Mesendoderm (in vitro differentiated cells): ENCODE measurements around the gene GP1BB.
A peak's percentile ranks its signal among the peaks of the same experiment; 100 is the strongest.

Experiments
- DNase-seq: peaks from one replicate; pipeline ENCODE4 v3.0.0; 2013
- H2AK5ac ChIP-seq: 2 replicates; pipeline ENCODE4 v1.6.1; 2013; ENCODE audit warnings: low read length, inconsistent platforms
- H2BK120ac ChIP-seq: 2 replicates; pipeline ENCODE4 v1.6.1; 2013; ENCODE audit warnings: low read depth, mild to moderate bottlenecking, low read length, moderate library complexity, mixed read lengths
- H2BK15ac ChIP-seq: replicated peaks from 2 replicates; pipeline ENCODE4 v1.6.1; 2013; ENCODE audit warnings: low read depth, mild to moderate bottlenecking, moderate library complexity
- H2BK5ac ChIP-seq: 2 replicates; pipeline ENCODE4 v1.6.1; 2013; ENCODE audit warnings: low read length, inconsistent platforms
- H3K18ac ChIP-seq: 2 replicates; pipeline ENCODE4 v1.6.1; 2013; ENCODE audit warnings: mild to moderate bottlenecking, low read length, mixed read lengths
- H3K23ac ChIP-seq: one replicate; pipeline ENCODE4 v1.6.1; 2013; ENCODE audit warnings: low read length
- H3K27ac ChIP-seq: 2 replicates; pipeline ENCODE4 v1.5.1; 2013; ENCODE audit warnings: low read depth, mild to moderate bottlenecking, inconsistent platforms, low read length, moderate library complexity
- H3K27me3 ChIP-seq: 2 replicates; pipeline ENCODE4 v1.6.1; 2013; ENCODE audit warnings: low read length, control low read depth, mild to moderate bottlenecking, inconsistent platforms; ENCODE audit not compliant: insufficient read depth, poor library complexity
- H3K36me3 ChIP-seq: 2 replicates; pipeline ENCODE4 v1.6.1; 2013; ENCODE audit warnings: low read length, inconsistent platforms; ENCODE audit not compliant: control insufficient read depth, insufficient read depth
- H3K4ac ChIP-seq: one replicate; pipeline ENCODE4 v1.6.1; 2013; ENCODE audit warnings: low read depth, mild to moderate bottlenecking, low read length, moderate library complexity
- H3K4me1 ChIP-seq: 2 replicates; pipeline ENCODE4 v1.6.1; 2013; ENCODE audit warnings: low read depth, low read length, inconsistent platforms; ENCODE audit not compliant: control insufficient read depth
- H3K4me2 ChIP-seq: 2 replicates; pipeline ENCODE4 v1.6.1; 2013; ENCODE audit warnings: low read length
- H3K4me3 ChIP-seq: 2 replicates; pipeline ENCODE4 v1.5.1; 2013; ENCODE audit warnings: mild to moderate bottlenecking, low read length
- H3K56ac ChIP-seq: one replicate; pipeline ENCODE4 v1.6.1; 2013; ENCODE audit warnings: low read length
- H3K79me1 ChIP-seq: 2 replicates; pipeline ENCODE4 v1.6.1; 2013; ENCODE audit warnings: low read length, inconsistent platforms
- H3K79me2 ChIP-seq: 2 replicates; pipeline ENCODE4 v1.6.1; 2013; ENCODE audit warnings: mild to moderate bottlenecking, low read length; ENCODE audit not compliant: control insufficient read depth, insufficient read depth
- H3K9ac ChIP-seq: 2 replicates; pipeline ENCODE4 v1.6.1; 2013; ENCODE audit warnings: low read length, inconsistent platforms
- H4K5ac ChIP-seq: one replicate; pipeline ENCODE4 v1.6.1; 2013; ENCODE audit warnings: low read length
- H4K8ac ChIP-seq: one replicate; pipeline ENCODE4 v1.6.1; 2013; ENCODE audit warnings: low read depth, mild to moderate bottlenecking, control low read depth, low read length, moderate library complexity
- WGBS: extraction: QIAGEN DNeasy Blood & Tissue Kit; methylation state at CpG from one replicate; pipeline ENCODE4 v1.1.7; 2013; ENCODE audit warnings: low lambda C conversion rate, missing lambda C conversion rate; ENCODE audit not compliant: insufficient coverage; ENCODE audit errors: extremely low coverage; 5-methylcytosine and 5-hydroxymethylcytosine counted together

The GP1BB gene

DNA sequence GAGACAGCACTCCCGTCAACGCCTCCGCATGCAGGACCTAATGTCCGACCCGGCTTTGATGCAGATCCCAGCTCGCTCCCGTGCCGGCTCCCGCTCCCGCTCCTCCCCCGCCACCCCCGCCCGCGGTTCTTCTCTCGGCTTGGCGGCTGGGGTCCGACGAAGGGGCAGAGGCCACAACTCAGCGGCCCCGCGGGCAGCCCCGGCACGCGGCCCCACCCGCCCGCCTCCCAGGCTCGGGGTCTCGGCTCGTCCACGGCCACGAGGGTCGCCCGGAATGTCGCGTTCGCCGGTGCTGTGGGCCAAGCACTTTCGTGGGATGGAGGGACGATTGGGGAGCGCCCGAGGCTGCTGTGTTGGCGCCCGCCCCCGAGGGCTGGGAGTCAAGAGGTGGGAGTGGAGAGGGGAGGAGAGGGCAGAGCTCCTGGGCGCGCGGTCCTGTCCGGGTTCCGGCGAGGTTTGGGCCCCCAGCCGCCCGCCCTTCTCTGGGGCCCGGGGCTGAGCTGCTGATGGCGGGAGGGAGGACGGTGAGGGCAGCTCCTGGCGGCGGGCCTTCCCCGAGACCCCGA lies 31.9 kb downstream of the GP1BB start:
- no CpG with 5 or more reads among the region's 59 CpGs for WGBS
- no peak for DNase-seq
- Histone ChIP-seq H3K4me1 (no peaks in the 10 kb centered on the region), H3K27ac (no peak overlapping the region), H2AK5ac (no peak overlapping the region), H3K23ac (no peak overlapping the region), H3K56ac (no peak overlapping the region), H3K4me3 (no peak overlapping the region), H4K5ac (no peak overlapping the region), H3K9ac (no peak overlapping the region), H3K79me2 (no peaks in the 10 kb centered on the region), H3K36me3 (no peaks in the 10 kb centered on the region), H2BK5ac (no peak overlapping the region), H2BK120ac (no peak overlapping the region), H4K8ac (no peak overlapping the region), H3K4me2 (peak overlapping the region; percentile 27), H3K18ac (no peak overlapping the region), H3K79me1 (no peaks in the 10 kb centered on the region), H3K27me3 (peaks cover 58% of the 10 kb centered on the region), H3K4ac (no peak overlapping the region), H2BK15ac (no peak overlapping the region)

- H3K4ac ChIP-seq: no peak overlapping the region
- H3K18ac ChIP-seq: no peak overlapping the region
- H2BK15ac ChIP-seq: no peak overlapping the region
- no peaks in the 10 kb centered on the region for H3K4me1 ChIP-seq
- H2BK120ac ChIP-seq: no peak overlapping the region
- H3K36me3 ChIP-seq: no peaks in the 10 kb centered on the region
- H3K27me3 ChIP-seq: peaks cover 59% of the 10 kb centered on the region
- H4K5ac ChIP-seq: no peak overlapping the region
- no peak overlapping the region for H3K9ac ChIP-seq
- no peak overlapping the region for H3K56ac ChIP-seq
- no peaks in the 10 kb centered on the region for H3K79me2 ChIP-seq
- H3K4me2 ChIP-seq: no peak overlapping the region
- DNase-seq: no peak
- H4K8ac ChIP-seq: no peak overlapping the region
- no peak overlapping the region for H2BK5ac ChIP-seq
- H3K79me1 ChIP-seq: no peaks in the 10 kb centered on the region
- no CpG with 5 or more reads among the region's 26 CpGs for WGBS
- no peak overlapping the region for H3K23ac ChIP-seq
- H3K27ac ChIP-seq: no peak overlapping the region
- no peak overlapping the region for H2AK5ac ChIP-seq
- no peak overlapping the region for H3K4me3 ChIP-seq
These were observed 32.5 kb downstream of the GP1BB start for GRCh38 chr22:19755722-19756287.

DNA sequence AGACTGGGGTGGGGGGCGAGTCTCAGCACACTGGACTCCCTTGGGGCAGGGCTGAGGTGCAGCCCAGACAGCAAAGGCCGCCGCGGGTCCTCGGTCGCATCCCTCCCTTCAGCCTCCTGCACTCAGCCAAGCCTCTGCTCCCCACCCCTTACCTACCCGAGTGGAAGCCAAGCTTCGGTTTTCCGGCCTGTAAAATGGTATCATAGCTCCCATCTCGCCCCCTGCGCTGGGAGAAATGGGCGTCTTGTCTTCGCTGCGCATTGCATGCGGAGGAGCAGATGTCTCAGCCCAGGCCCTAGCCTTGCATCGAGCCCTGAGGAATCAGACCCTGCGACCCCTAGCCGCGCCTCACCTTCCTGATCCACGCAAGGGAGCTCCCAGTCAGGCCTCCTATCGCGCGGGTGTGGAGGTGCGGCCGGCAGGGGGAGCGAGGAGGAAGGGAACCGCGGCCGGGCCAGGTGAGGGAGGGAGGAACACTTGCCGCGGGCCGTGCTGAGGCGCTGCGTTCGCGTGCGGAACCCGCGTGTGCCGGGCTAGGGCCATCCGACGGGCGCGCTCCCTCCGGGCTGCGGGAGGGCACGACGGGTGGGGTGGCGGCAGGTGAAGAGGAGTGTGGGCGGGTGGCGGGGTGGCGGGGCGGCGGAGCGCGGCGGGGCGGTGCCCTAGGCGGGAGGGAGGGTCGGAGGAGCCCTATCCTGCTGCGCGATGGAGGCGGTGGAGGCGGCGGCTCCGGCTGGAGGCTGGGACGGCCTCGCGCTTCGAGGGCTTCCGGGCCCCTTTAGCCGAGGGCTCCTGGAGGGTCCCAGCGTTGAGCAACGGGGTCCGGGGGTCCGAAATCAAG lies 33.2 kb downstream of the GP1BB start:
- no CpG with 5 or more reads among the region's 76 CpGs for WGBS
- H3K36me3 ChIP-seq: no peaks in the 10 kb centered on the region
- H4K5ac ChIP-seq: no peak overlapping the region
- H3K23ac ChIP-seq: no peak overlapping the region
- peak overlapping the region; percentile 42 for H3K56ac ChIP-seq
- H3K79me2 ChIP-seq: no peaks in the 10 kb centered on the region
- H3K4ac ChIP-seq: no peak overlapping the region
- no peak overlapping the region for H3K18ac ChIP-seq
- H2BK15ac ChIP-seq: no peak overlapping the region
- DNase-seq: peak; percentile 49
- H3K27ac ChIP-seq: no peak overlapping the region
- peaks cover 65% of the 10 kb centered on the region for H3K27me3 ChIP-seq
- no peak overlapping the region for H4K8ac ChIP-seq
- no peak overlapping the region for H2BK120ac ChIP-seq
- no peak overlapping the region for H3K4me3 ChIP-seq
- H2AK5ac ChIP-seq: no peak overlapping the region
- no peaks in the 10 kb centered on the region for H3K79me1 ChIP-seq
- H3K9ac ChIP-seq: no peak overlapping the region
- no peaks in the 10 kb centered on the region for H3K4me1 ChIP-seq
- H2BK5ac ChIP-seq: no peak overlapping the region
- no peak overlapping the region for H3K4me2 ChIP-seq

DNA sequence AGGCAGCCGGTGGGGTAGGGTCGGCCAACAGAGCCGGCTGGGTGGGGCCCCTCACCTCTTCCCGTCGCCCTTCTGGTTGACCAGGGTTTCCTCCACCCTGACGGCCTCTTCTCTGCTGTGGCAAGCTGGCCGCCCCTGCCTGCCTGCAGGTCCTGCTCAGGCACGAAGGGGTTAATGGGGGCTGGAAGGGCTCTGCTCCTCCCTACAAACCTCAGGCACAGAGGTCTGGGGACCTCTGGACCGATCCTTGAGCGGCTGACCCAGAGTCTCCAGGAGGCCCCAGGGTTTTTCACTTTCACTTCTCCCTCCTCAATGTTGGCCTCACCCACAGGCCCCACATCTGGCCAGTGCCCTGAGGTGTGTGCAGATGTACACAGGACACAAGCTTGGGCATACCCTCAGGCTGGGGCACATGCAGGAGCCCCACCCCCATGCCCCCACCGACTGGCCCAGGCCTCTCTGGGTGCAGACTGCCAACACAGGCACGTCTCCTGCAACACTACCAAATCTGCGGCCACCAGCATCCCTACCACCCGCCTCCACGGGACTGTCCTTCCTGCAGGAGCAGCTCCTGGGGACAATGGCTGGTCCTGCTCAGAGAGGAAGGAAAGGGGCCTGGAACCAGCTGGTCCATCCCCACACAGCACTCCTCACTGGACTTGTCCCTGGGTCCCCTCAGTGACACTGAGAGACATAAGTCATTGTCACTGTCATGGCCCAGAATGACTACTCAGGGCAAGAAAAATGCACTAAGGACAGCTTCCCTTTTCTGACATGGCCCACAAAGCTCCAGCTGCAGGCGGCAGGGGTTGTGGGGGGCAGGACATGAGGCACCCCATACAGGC lies 34.0 kb downstream of the GP1BB start:
- Histone ChIP-seq H3K79me1 (no peaks in the 10 kb centered on the region), H3K23ac (no peak overlapping the region), H3K9ac (no peak overlapping the region), H3K56ac (no peak overlapping the region), H3K27me3 (peaks cover 73% of the 10 kb centered on the region), H3K27ac (no peak overlapping the region), H3K79me2 (no peaks in the 10 kb centered on the region), H3K4me1 (no peaks in the 10 kb centered on the region), H3K4ac (no peak overlapping the region), H3K4me3 (no peak overlapping the region), H3K4me2 (no peak overlapping the region), H2BK120ac (no peak overlapping the region), H2AK5ac (no peak overlapping the region), H2BK5ac (no peak overlapping the region), H4K8ac (no peak overlapping the region), H3K36me3 (no peaks in the 10 kb centered on the region), H4K5ac (no peak overlapping the region), H3K18ac (no peak overlapping the region), H2BK15ac (no peak overlapping the region)
- no peak for DNase-seq
- WGBS: no CpG with 5 or more reads among the region's 16 CpGs

DNA sequence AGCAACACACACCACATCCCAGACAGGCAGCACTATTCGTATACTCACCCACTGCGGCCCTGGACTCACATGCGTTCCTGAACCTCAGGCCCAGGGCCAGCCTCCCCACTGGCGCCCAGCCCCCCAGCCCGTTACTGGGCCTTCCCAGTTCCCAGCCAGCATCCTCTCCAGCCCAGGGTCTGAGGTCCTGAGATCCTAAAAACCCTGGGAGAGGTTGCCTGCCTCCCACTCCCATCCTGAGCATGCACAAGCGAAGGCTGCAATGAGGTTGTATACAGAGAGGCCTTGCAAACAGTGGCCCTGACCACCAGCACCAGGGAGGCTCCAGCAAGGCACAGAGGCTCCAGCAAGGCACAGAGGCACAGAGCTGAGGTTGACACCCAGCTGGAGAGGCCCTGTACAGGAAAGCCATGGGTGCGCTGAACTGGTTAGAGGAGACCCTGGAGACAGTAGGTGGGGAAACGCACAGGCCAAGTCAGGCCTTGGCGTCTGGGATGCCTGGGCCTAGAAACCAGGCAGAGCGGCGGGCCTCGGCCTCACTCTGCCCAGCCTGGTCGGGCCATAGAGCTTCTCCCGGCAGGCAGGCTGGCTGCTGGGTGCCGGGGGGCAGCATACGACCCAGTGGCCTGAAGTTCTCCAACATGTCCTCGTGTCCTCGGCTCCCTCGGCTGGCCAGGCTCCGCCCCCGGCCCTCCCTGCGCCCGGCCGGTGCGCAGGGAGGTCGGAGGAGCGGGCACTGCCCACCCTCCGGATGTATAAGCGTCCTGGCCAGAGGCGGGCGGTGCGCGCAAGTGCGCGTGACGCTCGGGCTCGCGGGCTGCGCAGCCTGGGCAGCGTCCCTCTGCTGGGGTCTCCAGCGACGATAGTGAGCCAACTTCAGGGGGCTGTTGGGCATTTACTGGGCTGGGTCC lies 34.9 kb downstream of the GP1BB start:
- H3K18ac ChIP-seq: no peak overlapping the region
- no peak overlapping the region for H3K4me3 ChIP-seq
- H2BK5ac ChIP-seq: no peak overlapping the region
- no peak overlapping the region for H3K23ac ChIP-seq
- no peak overlapping the region for H4K5ac ChIP-seq
- H3K9ac ChIP-seq: no peak overlapping the region
- no peaks in the 10 kb centered on the region for H3K79me1 ChIP-seq
- no peaks in the 10 kb centered on the region for H3K79me2 ChIP-seq
- peaks cover 82% of the 10 kb centered on the region for H3K27me3 ChIP-seq
- H4K8ac ChIP-seq: no peak overlapping the region
- no peak overlapping the region for H3K27ac ChIP-seq
- no peaks in the 10 kb centered on the region for H3K36me3 ChIP-seq
- no peak overlapping the region for H2AK5ac ChIP-seq
- DNase-seq: no peak
- H3K4me2 ChIP-seq: no peak overlapping the region
- no peak overlapping the region for H3K56ac ChIP-seq
- H3K4me1 ChIP-seq: no peaks in the 10 kb centered on the region
- H3K4ac ChIP-seq: no peak overlapping the region
- H2BK120ac ChIP-seq: no peak overlapping the region
- WGBS: no CpG with 5 or more reads among the region's 43 CpGs
- no peak overlapping the region for H2BK15ac ChIP-seq
